ENCODE results near the gene COL6A2.
"Not testable (repeated sequence)": the region's sequence is repeated elsewhere in the genome, so short reads cannot be mapped to it uniquely, and the experiment has no call there.

The COL6A2 gene

GRCh38 chr21:46061063-46061462 lies 36.8 kb upstream of the COL6A2 start:
- DNase-seq, result no peak

GRCh38 chr21:46061518-46061917 lies 36.4 kb upstream of the COL6A2 start:
- no peak for DNase-seq

DNA sequence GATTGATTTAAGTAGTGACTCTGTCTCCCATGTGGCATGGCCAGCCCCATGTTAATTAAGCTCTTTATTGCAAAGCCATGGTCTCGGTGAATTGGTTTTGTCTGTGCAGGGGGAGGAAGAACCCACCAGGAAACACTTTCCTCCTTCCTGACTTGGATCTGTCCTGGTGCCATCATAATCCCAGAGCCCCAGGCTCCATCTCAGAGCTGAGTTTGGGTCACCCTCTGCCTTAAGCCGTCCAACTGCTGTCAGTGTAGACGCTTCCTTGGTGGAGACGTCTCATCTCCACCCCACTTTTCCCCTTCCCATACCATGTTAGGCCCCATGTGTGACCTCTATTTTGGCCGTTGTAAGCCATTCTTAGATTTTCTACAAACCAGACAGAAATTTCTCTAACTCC lies 36.0 kb upstream of the COL6A2 start:
- DNase-seq, result no peak

- no peak for DNase-seq
These were observed 35.3 kb upstream of the COL6A2 start for GRCh38 chr21:46062471-46063211.

DNA sequence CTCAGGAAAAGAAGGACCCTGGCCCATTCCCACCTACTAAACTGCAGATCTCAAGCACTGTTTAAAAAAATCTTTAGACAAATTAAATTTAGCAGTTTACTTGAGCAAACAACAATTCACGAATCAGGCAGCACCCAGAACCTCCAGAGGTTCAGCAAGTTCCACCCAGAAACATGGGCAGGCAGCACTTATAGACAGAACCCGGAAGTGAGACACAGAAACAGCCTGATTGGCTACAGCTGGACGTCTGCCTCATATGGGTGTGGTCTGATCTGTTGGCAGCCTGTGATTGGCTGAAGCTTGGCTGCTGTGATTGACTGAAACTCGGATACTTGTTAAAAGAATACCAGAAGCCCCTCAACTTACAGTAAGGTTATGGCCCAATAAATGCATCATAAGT lies 34.7 kb upstream of the COL6A2 start:
- no peak for DNase-seq

DNA sequence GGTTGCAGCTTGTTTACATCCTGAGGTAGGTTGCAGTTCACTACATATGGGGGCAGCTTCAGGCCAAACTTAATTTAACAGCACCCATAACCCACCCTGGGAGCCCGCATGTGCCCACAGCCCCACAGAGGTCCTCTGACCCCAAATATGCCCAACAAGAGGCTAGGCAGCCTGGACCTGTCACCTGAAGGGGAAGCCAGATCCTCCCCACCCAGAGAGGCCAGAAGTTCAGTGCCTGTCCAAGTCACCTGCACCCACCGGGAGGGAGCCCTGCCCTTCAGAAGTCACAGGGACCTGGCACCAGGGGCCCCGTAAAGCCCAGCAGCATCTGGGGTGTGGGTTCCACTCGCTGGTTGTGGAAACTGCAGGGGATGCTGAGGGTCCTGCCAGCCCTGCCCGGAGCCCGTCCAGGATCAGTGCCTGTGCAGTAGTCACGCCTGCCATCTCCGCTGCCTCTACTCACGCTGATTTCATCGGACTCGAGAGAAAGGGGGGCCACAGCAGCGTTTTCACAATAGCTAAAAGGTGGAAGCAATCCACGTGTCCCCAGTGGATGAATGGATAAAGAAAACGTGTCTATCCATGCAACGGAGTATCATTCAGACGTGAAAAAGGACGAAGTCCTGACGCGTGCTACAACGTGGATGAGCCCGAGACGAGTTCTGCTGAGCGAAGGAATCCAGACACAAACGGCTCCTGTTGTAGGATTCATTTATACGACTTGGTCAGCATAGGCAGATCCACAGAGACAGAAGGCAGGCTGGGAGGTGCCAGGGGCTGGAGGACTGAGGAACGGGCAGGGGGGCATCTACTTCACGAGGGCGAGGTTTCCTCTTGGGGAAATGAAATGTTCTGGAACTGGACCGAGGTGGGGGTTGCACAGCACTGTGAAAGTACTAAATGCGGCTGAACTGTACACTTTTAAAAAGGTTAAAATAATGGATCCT lies 33.9 kb upstream of the COL6A2 start:
- no peak for DNase-seq

DNA sequence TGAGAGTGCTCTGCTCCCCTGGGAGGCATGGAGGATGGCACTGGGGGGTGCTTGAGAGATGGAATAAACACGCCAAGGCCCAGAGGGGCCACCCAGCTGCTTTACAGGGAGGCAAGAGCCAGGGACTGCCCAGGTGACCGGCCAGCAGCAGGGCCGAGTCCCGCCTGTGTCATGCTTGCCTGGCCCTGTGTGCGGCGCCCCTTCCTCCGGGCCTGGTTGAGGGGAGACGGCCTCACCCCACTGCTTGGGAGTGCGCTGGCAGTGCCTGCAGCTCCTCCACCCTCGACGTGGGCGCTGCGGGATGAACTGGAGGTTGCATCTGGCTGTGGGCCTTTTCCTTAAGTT lies 33.1 kb upstream of the COL6A2 start:
- no peak for DNase-seq

DNA sequence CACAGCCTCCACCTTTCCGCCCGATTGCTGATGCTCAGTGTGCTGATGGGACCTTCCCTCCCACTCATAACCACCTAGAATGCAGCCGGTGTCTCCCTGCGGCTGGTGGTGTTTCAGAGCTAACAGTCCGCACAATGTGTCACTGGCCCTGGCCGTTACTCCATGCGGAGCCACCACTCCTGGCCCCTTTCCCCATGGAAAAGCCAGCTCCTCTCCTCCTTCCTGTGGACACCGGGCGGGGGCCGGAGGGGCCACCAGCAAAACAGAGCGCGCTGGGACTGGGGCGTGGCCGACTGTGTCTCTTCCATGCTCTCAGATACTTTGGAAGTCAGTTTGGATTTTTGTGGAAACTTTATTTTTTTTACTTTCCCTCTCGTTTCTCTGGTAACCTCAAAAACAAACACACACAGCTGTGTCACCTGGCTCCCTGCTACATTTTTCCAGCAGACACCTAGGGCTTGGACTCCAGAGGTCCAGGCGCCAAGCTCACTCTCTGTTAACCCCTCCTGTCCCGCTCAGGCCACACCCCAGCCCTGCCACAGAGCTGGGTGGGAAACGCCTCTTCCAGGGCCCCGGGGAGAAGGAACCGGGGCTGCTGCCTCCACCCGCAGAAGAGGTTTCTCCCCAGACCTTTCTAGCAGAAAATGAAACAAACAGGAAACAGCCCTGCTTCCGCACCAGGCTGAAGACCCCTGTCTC lies 32.5 kb upstream of the COL6A2 start:
- no peak for DNase-seq

GRCh38 chr21:46065914-46066551 lies 31.9 kb upstream of the COL6A2 start:
- DNase-seq, result no peak

DNA sequence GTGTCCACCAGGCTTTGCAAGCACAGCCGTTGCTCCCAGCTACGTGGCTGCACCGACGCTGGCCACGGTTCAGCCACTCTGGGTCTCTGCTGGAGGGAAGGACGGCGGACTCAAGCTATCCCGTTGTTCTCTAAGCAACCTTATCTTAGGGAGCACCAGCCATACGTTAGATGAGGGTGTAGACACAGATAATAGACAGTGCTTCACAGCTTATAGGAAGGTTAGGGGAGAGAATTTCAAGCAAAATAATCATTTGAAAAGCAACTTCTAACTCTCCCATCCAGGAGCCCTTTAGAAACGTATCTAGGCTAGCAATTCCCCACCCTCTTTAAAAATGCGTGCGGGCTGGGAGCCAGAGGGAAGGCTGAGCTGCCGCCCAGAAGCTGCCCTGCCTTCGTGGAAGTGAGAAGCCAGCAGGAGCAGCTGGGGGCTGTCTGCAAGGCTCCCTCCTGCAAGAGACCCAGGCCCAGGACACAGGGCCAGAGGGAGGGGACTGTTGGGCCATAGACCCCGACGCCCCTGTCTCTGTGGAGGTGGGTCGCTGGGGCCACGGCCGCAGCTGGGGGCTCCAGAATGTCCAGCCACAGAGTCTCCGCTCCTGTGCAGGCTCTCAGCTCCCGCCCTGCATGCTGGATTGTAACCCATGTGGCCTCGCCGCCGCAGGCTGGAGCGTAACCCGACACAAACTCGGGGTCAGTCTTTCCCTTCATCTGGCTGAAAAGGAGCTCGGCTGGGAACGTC lies 31.2 kb upstream of the COL6A2 start:
- no peak for DNase-seq

- no peak for DNase-seq
These were observed 30.3 kb upstream of the COL6A2 start for GRCh38 chr21:46067505-46068201.

GRCh38 chr21:46068516-46069079 lies 29.3 kb upstream of the COL6A2 start:
- no peak for DNase-seq

GRCh38 chr21:46069166-46069565 lies 28.7 kb upstream of the COL6A2 start:
- no peak for DNase-seq

GRCh38 chr21:46069719-46070279 lies 28.1 kb upstream of the COL6A2 start:
- DNase-seq, result no peak

- no peak for DNase-seq
These were observed 26.8 kb upstream of the COL6A2 start for GRCh38 chr21:46071082-46071481.

DNA sequence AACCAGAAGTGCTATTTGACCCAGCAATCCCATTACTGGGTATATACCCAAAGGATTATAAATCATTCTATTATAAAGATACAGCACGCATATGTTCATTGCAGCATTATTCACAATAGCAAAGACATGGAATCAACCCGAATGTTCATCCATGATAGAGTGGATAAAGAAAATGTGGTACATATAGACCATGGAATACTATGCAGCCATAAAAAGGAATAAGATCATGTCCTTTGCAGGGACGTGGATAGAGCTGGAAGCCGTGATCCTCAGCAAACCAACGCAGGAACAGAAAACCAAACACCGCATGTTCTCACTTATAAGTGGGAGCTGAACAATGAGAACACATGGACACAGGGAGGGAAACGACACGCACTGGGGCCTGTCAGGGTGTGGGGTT lies 21.2 kb upstream of the COL6A2 start:
- DNase-seq, result not testable (repeated sequence)

DNA sequence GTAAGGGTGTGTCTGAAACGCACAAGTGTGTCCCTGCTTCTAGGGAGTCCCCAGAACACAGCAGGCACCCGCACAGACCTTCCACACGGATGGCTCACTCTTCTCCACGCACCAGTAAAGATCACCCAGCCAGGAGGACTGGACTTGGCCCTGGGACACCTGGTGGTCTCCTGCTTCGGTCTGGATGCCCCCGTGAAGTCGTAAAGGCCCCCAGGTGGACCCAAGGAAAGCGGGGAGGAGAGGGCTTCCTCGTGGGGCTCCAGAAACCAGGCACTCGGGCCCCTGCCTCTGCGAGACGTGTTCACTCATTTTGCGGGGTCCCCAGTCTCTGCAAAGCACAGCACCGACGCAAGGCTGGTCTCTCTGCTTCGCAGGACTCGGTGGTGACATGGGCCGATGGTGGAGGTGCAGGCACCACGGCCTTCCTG lies 20.2 kb upstream of the COL6A2 start:
- DNase-seq, result no peak

- DNase-seq, result no peak
These were observed 19.5 kb upstream of the COL6A2 start for GRCh38 chr21:46078322-46078977.

- no peak for DNase-seq
These were observed 18.9 kb upstream of the COL6A2 start for GRCh38 chr21:46078978-46079351.

Measured in CD4-positive, alpha-beta T cell treated with Interleukin-12 subunit alpha and Interleukin-12 subunit beta, for 1 hour (primary cell).